NT2/D1 (cell line): ENCODE data around the gene EFCAB6.

Experiments
- DNase-seq: peaks from one replicate; pipeline ENCODE4 v3.0.0-alpha.2; 2011; ENCODE audit warnings: low read depth, low spot score
- H3K27me3 ChIP-seq: 2 replicates; pipeline ENCODE4 v1.6.0; 2011; ENCODE audit warnings: mild to moderate bottlenecking; ENCODE audit not compliant: insufficient read length, insufficient read depth
- H3K36me3 ChIP-seq: 2 replicates; pipeline ENCODE4 v1.6.1; 2011; ENCODE audit warnings: mild to moderate bottlenecking, low read length, mixed read lengths; ENCODE audit not compliant: insufficient read depth, insufficient read length
- H3K4me1 ChIP-seq: 2 replicates; pipeline ENCODE4 v1.5.1; 2011; ENCODE audit not compliant: insufficient read depth, insufficient read length
- H3K4me3 ChIP-seq: 2 replicates; pipeline ENCODE4 v1.5.1; 2011; ENCODE audit warnings: low read depth; ENCODE audit not compliant: insufficient read length
- H3K9ac ChIP-seq: 2 replicates; pipeline ENCODE4 v1.6.0; 2011; ENCODE audit warnings: low read depth; ENCODE audit not compliant: insufficient read length
- H3K9me3 ChIP-seq: 2 replicates; pipeline ENCODE4 v1.5.1; 2011; ENCODE audit warnings: mild to moderate bottlenecking, low read length; ENCODE audit not compliant: insufficient read depth
- SUZ12 ChIP-seq: IDR thresholded peaks from 2 replicates; pipeline ENCODE4 v1.6.1; 2011; ENCODE audit not compliant: insufficient read length, insufficient read depth; ENCODE audit errors: extremely low read depth
- YY1 ChIP-seq: IDR thresholded peaks from 2 replicates; pipeline ENCODE4 v1.6.1; 2011; ENCODE audit not compliant: insufficient read length, insufficient read depth
- ZNF274 ChIP-seq: IDR thresholded peaks from 2 replicates; pipeline ENCODE4 v1.6.1; 2011; ENCODE audit warnings: mild to moderate bottlenecking, low read depth, low read length

Gene EFCAB6

DNA sequence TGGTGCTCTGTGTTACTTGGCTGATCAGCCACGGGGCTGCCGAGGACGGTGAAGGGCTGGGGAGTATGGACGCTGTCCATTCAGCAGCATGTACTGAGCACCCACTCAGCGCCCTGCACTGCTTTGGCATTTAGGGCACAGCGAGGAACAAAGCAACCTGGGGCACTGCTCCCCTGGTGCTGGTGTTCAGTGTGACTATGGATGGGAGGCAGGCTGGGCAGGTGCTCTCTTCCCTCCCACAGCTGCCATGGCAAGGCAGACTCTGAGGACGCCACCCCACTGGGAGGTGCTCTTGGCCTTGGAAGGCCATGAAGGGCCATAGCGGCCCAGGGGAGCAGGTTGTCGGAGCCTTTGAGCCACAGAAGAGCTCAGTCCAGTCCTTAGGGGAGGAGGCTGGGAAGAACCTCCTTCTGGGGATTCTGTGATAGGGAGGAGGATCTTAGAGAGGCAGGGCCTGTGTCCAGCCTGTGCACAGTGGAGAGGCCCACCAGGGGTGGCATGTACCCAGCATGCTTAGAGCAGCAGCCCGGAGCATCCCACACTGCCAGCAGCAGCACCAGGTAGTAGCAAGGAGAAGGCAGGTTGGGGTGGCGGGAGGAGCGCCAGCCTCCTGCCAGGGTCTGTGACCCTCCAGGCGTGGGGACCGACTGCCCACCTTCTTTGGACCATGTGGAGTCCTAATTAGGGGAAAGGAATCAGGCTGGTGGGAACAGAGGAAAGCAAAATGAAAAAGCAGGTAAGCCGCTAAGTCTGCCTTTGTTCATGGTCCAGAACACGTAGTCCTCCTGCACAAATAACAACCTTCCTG is 258.4 kb downstream of the EFCAB6 start:
- no peak for TF ChIP-seq YY1
- TF ChIP-seq ZNF274: no peak
- no peak for TF ChIP-seq SUZ12
- H3K9me3 ChIP-seq: no peaks in the 10 kb centered on the region
- H3K9ac ChIP-seq: no peak overlapping the region
- DNase-seq: no peak
- H3K4me3 ChIP-seq: no peak overlapping the region
- no peaks in the 10 kb centered on the region for H3K36me3 ChIP-seq
- H3K27me3 ChIP-seq: no peaks in the 10 kb centered on the region
- H3K4me1 ChIP-seq: peaks cover 5% of the 10 kb centered on the region

DNA sequence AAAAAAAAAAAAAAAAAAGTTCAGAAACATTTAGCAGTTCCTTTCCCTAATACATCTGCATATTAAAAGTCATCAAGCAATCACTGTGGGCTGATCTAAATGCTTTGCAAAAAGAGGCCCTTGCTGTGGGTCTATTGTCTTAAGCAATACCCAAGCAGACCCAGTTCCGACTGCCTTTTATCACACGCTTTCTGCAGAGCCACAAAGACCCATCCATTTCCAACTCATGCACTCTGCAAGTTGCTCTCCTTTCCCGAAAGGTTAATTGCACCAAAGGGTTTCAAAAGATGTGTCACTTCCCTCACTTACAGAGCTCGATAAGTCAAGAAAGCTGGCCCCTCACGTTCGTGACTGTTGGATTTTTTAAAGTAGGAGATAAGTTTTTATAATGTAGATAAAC is 261.4 kb downstream of the EFCAB6 start:
- Histone ChIP-seq H3K36me3 (no peaks in the 10 kb centered on the region), H3K9me3 (no peaks in the 10 kb centered on the region), H3K4me1 (peaks cover 4% of the 10 kb centered on the region), H3K4me3 (no peak overlapping the region), H3K27me3 (no peaks in the 10 kb centered on the region), H3K9ac (no peak overlapping the region)
- DNase-seq: no peak
- TF ChIP-seq SUZ12 (no peak), YY1 (no peak), ZNF274 (no peak)

DNA sequence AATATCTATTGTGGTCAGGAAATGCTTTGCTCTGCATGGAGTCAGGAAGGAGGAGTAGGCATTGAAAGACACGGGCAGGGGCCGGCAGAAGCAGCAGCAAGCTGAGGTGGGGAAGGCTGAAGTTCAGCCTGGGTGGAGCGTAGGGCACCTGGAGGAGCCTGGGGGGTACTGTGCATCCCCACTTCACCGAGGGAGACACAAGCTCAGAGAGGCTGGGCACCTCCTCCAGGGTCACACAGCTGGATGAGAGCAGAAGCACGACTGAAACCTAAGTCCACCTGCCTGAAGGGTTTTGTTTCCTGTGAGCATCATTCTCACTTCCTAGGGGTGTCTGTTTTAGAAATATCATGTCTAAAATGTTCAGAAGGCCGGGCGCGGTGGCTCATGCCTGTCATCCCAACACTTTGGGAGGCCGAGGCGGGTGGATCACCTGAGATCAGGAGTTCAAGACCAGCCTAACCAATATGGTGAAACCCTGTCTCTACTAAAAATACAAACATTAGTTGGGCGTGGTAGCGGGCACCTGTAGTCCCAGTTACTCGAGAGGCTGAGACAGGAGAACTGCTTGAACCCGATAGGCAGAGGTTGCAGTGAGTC is 262.0 kb downstream of the EFCAB6 start:
- H3K4me1 ChIP-seq: peaks cover 2% of the 10 kb centered on the region
- H3K36me3 ChIP-seq: no peaks in the 10 kb centered on the region
- no peaks in the 10 kb centered on the region for H3K27me3 ChIP-seq
- H3K9ac ChIP-seq: no peak overlapping the region
- no peaks in the 10 kb centered on the region for H3K9me3 ChIP-seq
- no peak overlapping the region for H3K4me3 ChIP-seq
- no peak for DNase-seq
- no peak for TF ChIP-seq SUZ12
- no peak for TF ChIP-seq YY1

DNA sequence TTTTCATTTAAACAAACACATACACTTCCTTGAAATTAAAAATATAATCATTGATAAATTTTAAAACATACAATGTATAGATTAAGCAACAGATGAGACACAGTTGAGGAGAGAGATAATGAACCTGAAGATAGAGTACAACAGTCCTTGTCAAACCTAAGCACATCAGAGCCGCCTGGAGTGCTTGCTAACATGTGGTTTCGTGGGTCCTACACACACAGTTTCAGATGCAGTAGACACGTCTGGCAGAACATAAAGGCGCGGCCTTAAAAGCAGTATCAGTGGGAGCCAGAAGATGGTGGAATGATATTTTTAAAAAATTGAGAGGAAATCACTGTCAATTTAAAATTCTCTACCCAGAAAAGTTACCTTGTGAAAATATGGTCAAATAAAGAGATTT is 265.9 kb downstream of the EFCAB6 start:
- DNase-seq: no peak
- Histone ChIP-seq H3K27me3 (no peaks in the 10 kb centered on the region), H3K9ac (no peak overlapping the region), H3K36me3 (no peaks in the 10 kb centered on the region), H3K9me3 (no peaks in the 10 kb centered on the region), H3K4me1 (no peaks in the 10 kb centered on the region), H3K4me3 (no peak overlapping the region)
- TF ChIP-seq ZNF274 (no peak), SUZ12 (no peak), YY1 (no peak)

DNA sequence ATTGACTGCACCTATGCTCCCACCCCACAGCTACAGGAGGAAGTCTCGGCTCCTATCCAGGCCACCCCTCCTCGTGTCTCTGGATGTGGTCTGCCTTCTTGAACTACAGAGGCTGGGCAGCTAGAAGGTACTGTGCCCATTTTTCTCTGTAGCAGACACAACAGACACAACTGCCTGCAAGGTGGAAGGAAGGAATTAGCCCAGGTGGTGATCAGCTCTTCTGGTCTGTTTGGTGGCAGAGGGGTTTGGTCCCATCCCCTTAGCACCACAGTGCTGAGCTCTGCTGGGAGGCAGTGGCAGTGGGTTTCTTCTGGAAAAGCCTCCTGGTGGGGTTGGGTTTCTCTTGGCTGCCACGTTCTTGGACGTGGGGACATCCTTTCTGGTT is 267.8 kb downstream of the EFCAB6 start:
- no peak overlapping the region for H3K9ac ChIP-seq
- no peak for DNase-seq
- TF ChIP-seq YY1: no peak
- no peak for TF ChIP-seq ZNF274
- TF ChIP-seq SUZ12: no peak
- H3K4me3 ChIP-seq: no peak overlapping the region
- no peaks in the 10 kb centered on the region for H3K36me3 ChIP-seq
- no peaks in the 10 kb centered on the region for H3K9me3 ChIP-seq
- H3K4me1 ChIP-seq: no peaks in the 10 kb centered on the region
- H3K27me3 ChIP-seq: no peaks in the 10 kb centered on the region

DNA sequence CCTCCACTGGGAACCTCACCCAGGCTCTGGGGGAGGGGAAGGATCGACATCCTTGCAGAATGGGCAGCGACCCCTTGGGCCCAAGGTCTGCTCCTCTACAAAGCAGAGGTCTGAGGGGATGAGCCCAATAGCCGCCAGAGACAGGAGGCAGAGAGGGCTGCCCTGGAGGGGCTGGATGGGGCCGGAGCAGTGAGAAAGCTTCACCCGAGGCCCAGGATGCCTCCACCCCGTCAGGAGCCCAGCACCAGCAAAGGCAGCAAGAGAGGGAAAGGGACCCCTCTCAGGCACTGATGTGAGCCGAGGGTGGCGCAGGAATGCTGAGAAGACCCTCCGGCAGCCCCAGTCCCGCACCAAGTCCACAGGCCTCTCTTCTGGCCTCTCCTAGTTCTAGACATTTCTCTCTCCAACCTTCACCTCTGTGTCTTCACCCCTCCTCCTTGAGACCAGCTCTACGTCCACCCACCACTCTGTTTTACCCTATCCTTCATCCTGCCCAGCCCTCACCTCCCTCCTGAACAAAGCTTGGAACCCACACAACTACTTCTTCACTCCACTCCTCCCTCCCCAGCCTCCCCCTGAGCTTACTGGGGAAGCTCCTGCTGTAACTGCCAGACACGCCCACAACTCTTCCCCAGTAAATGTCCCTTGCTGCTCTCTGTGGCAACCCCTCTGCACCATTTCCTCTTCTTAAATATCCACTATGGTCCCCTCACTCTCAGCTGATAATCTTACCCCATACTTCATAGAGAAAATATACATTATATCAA is 268.4 kb downstream of the EFCAB6 start:
- no peaks in the 10 kb centered on the region for H3K36me3 ChIP-seq
- H3K4me1 ChIP-seq: no peaks in the 10 kb centered on the region
- TF ChIP-seq SUZ12: no peak
- no peak for TF ChIP-seq ZNF274
- no peak for TF ChIP-seq YY1
- no peak overlapping the region for H3K9ac ChIP-seq
- no peak overlapping the region for H3K4me3 ChIP-seq
- no peaks in the 10 kb centered on the region for H3K9me3 ChIP-seq
- no peaks in the 10 kb centered on the region for H3K27me3 ChIP-seq
- DNase-seq: no peak
